Hematopoietic multipotent progenitor cell treated with erythropoietin and hydrocortisone succinate and interleukin-3 and kit ligand, for 15 days (in vitro differentiated cells): ENCODE data around the gene TIAM2.

Source experiments
- DNase-seq: peaks from one replicate; pipeline ENCODE4 v3.0.0-alpha.2; 2015; ENCODE audit warnings: low spot score

Gene TIAM2

GRCh38 chr6:155292711-155293110 is 297.6 kb downstream of the TIAM2 start:
- no peak for DNase-seq

GRCh38 chr6:155297669-155298068 is 302.6 kb downstream of the TIAM2 start:
- DNase-seq, result no peak

- DNase-seq, result no peak
Observed at GRCh38 chr6:155301867-155302266, 306.8 kb downstream of the TIAM2 start.

- DNase-seq, result no peak
Observed at GRCh38 chr6:155303361-155303870, 308.3 kb downstream of the TIAM2 start.

GRCh38 chr6:155306958-155307357 is 311.8 kb downstream of the TIAM2 start:
- DNase-seq, result no peak
